Measurements from ENCODE around the gene SLC25A45.

DNA sequence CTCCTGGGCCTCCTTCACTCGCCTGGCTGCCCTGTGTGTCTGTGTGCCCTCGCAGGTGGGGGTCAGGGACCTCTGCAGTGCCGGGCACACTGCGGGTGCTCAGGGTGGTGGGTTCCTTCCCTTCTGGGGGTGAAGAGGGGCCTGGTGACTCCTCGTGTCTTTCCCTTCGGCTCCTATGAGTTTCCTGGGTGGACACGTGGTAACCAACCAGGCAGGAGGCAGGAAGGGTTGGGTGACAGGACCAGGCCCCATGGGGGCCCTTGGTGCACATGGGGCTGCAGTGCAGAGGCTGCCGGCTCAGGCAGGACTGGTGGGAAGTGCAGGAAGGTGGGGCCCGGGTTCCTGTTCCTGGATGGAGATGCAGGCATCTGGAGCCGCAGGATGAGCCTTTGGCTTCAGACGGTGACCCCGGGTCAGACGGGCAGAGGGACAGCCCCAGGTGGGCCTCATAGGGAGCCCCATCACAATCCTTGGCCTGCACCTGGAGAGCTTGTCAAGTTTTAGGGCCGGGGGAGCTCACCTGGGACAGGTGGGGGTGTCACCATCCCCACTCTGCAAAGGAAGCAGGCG lies 13.6 kb upstream of the SLC25A45 start:
- no peak for TF ChIP-seq EZH2 (optimal IDR thresholded peaks at IDR 0.05; ENCODE audit: low read depth, low read length)
- TF ChIP-seq, protein P1, sequence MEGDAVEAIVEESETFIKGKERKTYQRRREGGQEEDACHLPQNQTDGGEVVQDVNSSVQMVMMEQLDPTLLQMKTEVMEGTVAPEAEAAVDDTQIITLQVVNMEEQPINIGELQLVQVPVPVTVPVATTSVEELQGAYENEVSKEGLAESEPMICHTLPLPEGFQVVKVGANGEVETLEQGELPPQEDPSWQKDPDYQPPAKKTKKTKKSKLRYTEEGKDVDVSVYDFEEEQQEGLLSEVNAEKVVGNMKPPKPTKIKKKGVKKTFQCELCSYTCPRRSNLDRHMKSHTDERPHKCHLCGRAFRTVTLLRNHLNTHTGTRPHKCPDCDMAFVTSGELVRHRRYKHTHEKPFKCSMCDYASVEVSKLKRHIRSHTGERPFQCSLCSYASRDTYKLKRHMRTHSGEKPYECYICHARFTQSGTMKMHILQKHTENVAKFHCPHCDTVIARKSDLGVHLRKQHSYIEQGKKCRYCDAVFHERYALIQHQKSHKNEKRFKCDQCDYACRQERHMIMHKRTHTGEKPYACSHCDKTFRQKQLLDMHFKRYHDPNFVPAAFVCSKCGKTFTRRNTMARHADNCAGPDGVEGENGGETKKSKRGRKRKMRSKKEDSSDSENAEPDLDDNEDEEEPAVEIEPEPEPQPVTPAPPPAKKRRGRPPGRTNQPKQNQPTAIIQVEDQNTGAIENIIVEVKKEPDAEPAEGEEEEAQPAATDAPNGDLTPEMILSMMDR (IDR thresholded peaks at IDR 0.05; ENCODE audit: low read length), result no peak

All from MM.1S (cell line).